K562 (cell line): Measurements from ENCODE around the gene SPATA25. TPM values are rescaled to one million over a fixed set of nuclear protein-coding genes. Genes with fewer than 3 reads are reported as not detected.
A peak's percentile ranks its signal among the peaks of the same experiment; 100 is the strongest.

Experiments
- ATAC-seq: fragments of 200-7000 bp; cut with Tn5 transposase; 3 replicates; pipeline ENCODE4 v1.9.1; 2020; ENCODE audit warnings: moderate library complexity
- BruUV-seq: library from RNA; stranded (reverse); fragments of 400-500 nt; replicated peaks from 2 replicates; lab custom pipeline; 2021; lab: Mats Ljungman, UMichigan
- CTCF ChIA-PET: fragments of 300-600 bp; formaldehyde crosslinking; extraction: SDS; loops from one replicate; lab custom pipeline; 2021; ENCODE audit warnings: low intra/inter-chr PET ratio; lab: Yijun Ruan, JAX
- POLR2A ChIA-PET: fragments of 300-600, 350-650 bp; sonication (Branson Sonifier 250); formaldehyde crosslinking; extraction: SDS; loops from one replicate; lab custom pipeline; 2021; ENCODE audit warnings: antibody characterized with exemption, inconsistent platforms; lab: Yijun Ruan, JAX
- DNase-seq, 4 experiments: peaks; one replicate each; pipeline versions ENCODE4 v3.0.0 to v3.0.0-alpha.2; 2011 to 2018; ENCODE audit warnings: low spot score in 3 of 4, mixed read lengths in 3 of 4; ENCODE audit errors: extremely low read depth in 1 of 4
- FAIRE-seq: peaks from 2 replicates; lab custom pipeline; 2011; peaks lifted over from hg19 to GRCh38; lab: Jason Lieb, UNC
- H2AFZ ChIP-seq: 2 replicates; pipeline ENCODE4 v1.6.0; 2011; ENCODE audit warnings: low read depth, low read length, control low read depth, inconsistent platforms
- H3K27ac ChIP-seq: fragments of 200-600 bp; 3 replicates; pipeline ENCODE4 v1.8.0; 2011; ENCODE audit warnings: low read depth, mild to moderate bottlenecking, control low read depth, inconsistent platforms, low read length, moderate library complexity, mixed read lengths; ENCODE audit errors: extremely low read depth
- H3K27me3 ChIP-seq, 2 experiments: fragments of 300-600 bp in 1 of 2; 2 replicates in 1 of 2; 3 replicates in 1 of 2; pipeline versions ENCODE4 v1.6.0 to v1.8.0; 2011; ENCODE audit warnings: inconsistent platforms in 2 of 2, low read length in 2 of 2, mild to moderate bottlenecking in 1 of 2, mixed read lengths in 1 of 2, moderate library complexity in 1 of 2; ENCODE audit not compliant: control insufficient read depth in 2 of 2, insufficient read depth in 2 of 2
- H3K36me3 ChIP-seq: fragments of 300-600 bp; 3 replicates; pipeline ENCODE4 v1.8.0; 2011; ENCODE audit warnings: mild to moderate bottlenecking, low read length, inconsistent platforms; ENCODE audit not compliant: control insufficient read depth, insufficient read depth
- H3K4me1 ChIP-seq, 2 experiments: fragments of 200-600 bp in 1 of 2; replicated peaks in 1 of 2; 2 replicates in 1 of 2; 3 replicates in 1 of 2; pipeline versions ENCODE4 v1.5.1 to v1.8.0; 2011; ENCODE audit warnings: inconsistent platforms in 2 of 2, low read length in 2 of 2, mild to moderate bottlenecking in 1 of 2, mixed read lengths in 1 of 2, moderate library complexity in 1 of 2; ENCODE audit not compliant: control insufficient read depth in 2 of 2, insufficient read depth in 2 of 2
- H3K4me2 ChIP-seq: 2 replicates; pipeline ENCODE4 v1.6.1; 2011; ENCODE audit warnings: low read length, control low read depth, inconsistent platforms, mixed read lengths; ENCODE audit not compliant: insufficient read depth
- H3K4me3 ChIP-seq: fragments of 200-600 bp; sonication (generic), shearing (Covaris generic); 2 replicates; pipeline ENCODE4 v1.5.1; 2016; ENCODE audit warnings: control low read depth, inconsistent platforms
- H3K79me2 ChIP-seq: fragments of 200-600 bp; 3 replicates; pipeline ENCODE4 v1.8.0; 2011; ENCODE audit warnings: low read length, inconsistent platforms; ENCODE audit not compliant: control insufficient read depth, insufficient read depth
- H3K9ac ChIP-seq, 2 experiments: 2 replicates each; pipeline versions ENCODE4 v1.6.0 to v1.6.1; 2011; ENCODE audit warnings: low read depth in 2 of 2, low read length in 2 of 2, control low read depth in 1 of 2, inconsistent platforms in 1 of 2, mild to moderate bottlenecking in 1 of 2, mixed read lengths in 1 of 2; ENCODE audit not compliant: insufficient read depth in 1 of 2
- H3K9me1 ChIP-seq: one replicate; pipeline ENCODE4 v1.6.0; 2011; ENCODE audit warnings: inconsistent platforms, mild to moderate bottlenecking, low read length, moderate library complexity; ENCODE audit not compliant: control insufficient read depth, insufficient read depth
- H3K9me3 ChIP-seq: replicated peaks from 2 replicates; pipeline ENCODE4 v1.5.1; 2011; ENCODE audit warnings: low read depth, low read length, inconsistent platforms; ENCODE audit not compliant: control insufficient read depth, insufficient read depth
- H4K20me1 ChIP-seq: replicated peaks from 2 replicates; pipeline ENCODE4 v1.6.1; 2011; ENCODE audit warnings: low read length, inconsistent platforms, mixed read lengths; ENCODE audit not compliant: control insufficient read depth, insufficient read depth
- CCNT2 ChIP-seq: IDR thresholded peaks from 2 replicates; pipeline ENCODE4 v1.6.1; 2011; ENCODE audit warnings: borderline replicate concordance, low read depth, mild to moderate bottlenecking, moderate library complexity, mixed read lengths, low read length; ENCODE audit not compliant: insufficient read length; ENCODE audit errors: extremely low read depth
- FOXJ2 ChIP-seq: fragments of 200-800 bp; sonication (Bioruptor generic); IDR thresholded peaks from 2 replicates; pipeline ENCODE4 v1.6.1; 2016; ENCODE audit warnings: missing genetic modification characterization, missing compliant biosample characterization
- KAT2B ChIP-seq: IDR thresholded peaks from one replicate; pipeline ENCODE4 v1.6.1; 2012; ENCODE audit warnings: low read depth, mild to moderate bottlenecking, control low read depth, inconsistent platforms, low read length, moderate library complexity
- POLR2G ChIP-seq: fragments of 200-400 bp; formaldehyde crosslinking; IDR thresholded peaks from 2 replicates; pipeline ENCODE4 v1.6.1; 2017; ENCODE audit warnings: low read depth, mild to moderate bottlenecking, antibody characterized with exemption, low read length, moderate library complexity
- RBFOX2 ChIP-seq: fragments of 200-400 bp; formaldehyde crosslinking; IDR thresholded peaks from 2 replicates; pipeline ENCODE4 v1.6.1; 2017; ENCODE audit warnings: low read depth, mild to moderate bottlenecking, low read length, moderate library complexity
- RNF2 ChIP-seq: sonication (generic); IDR thresholded peaks from 2 replicates; pipeline ENCODE4 v1.6.1; 2016
- ZNF511 ChIP-seq: sonication (generic); formaldehyde crosslinking; IDR thresholded peaks from 2 replicates; pipeline ENCODE4 v1.8.0; 2022; ENCODE audit warnings: mild to moderate bottlenecking, missing genetic modification reagents
- WGBS: fragments of 100-300 bp; shearing (Covaris generic); methylation state at CpG from one replicate; pipeline ENCODE4 v1.1.6; 2016; ENCODE audit warnings: low coverage, mixed read lengths; ENCODE audit not compliant: insufficient coverage; ENCODE audit errors: missing lambda C conversion rate; 5-methylcytosine and 5-hydroxymethylcytosine counted together
- in situ Hi-C: fragments of 300-500 bp; cut with MboI; formaldehyde crosslinking; loops from 4 replicates; pipeline ENCODE4 v1.15.0; 2018; ENCODE audit warnings: inconsistent platforms, mixed read lengths
- intact Hi-C: fragments of 100-400 bp; cut with micrococcal nuclease; formaldehyde crosslinking; loops from 2 replicates; pipeline ENCODE4 v1.14.2; 2022
- polyA plus RNA-seq, 8 experiments: library from polyadenylated mRNA; depleted of rRNA in 4 of 8; stranded (reverse) in 5 of 8; unstranded in 3 of 8; fragments of >200 nt; fragmentation: Nextera tagmentation in 2 of 8; fragmentation: Illumina TruSeq in 1 of 8; extraction: Ambion mirVana in 2 of 8; extraction: Trizol in 1 of 8; gene quantifications; 2 replicates each; pipeline versions ENCODE4 v1.2.1 to v1.2.3, GENCODE V29; 2011 to 2014; ENCODE audit warnings: inconsistent platforms in 1 of 8, missing spikeins in 1 of 8
- total RNA-seq, 7 experiments: library from RNA; depleted of rRNA in 6 of 7; stranded (reverse); fragments of >200 nt in 6 of 7; fragmentation: Illumina TruSeq in 2 of 7; extraction: Trizol in 2 of 7; gene quantifications; 2 replicates each; pipeline versions ENCODE4 v1.2.1 to v1.2.3, GENCODE V29; 2011 to 2021; ENCODE audit warnings: low replicate concordance in 1 of 7
- TF ChIP-seq, protein P1 (sequence below): sonication (generic); formaldehyde crosslinking; IDR thresholded peaks from 2 replicates; pipeline ENCODE4 v1.8.0; 2023; ENCODE audit warnings: mild to moderate bottlenecking, missing genetic modification reagents

SPATA25 gene
- total and polyA plus RNA-seq, 9 of the 15 experiments (the other 6 are each of a cell fraction or from before 2014, with no cell fraction given): 0.21 to 0.95 (median 0.53) TPM; not detected in 3

- H3K4me3 ChIP-seq: no peak overlapping the region
- no peaks in the 10 kb centered on the region for H3K79me2 ChIP-seq
- no peak for ATAC-seq
- intact Hi-C loops: no loop called here
- H4K20me1 ChIP-seq: no peaks in the 10 kb centered on the region
- no peaks in the 10 kb centered on the region for H3K9me1 ChIP-seq
- DNase-seq: no peak
- FAIRE-seq: no peak
- no peaks in the 10 kb centered on the region for H3K9me3 ChIP-seq
- H3K27me3 ChIP-seq: no peaks in the 10 kb centered on the region
- no peak overlapping the region for H2AFZ ChIP-seq
- peak overlapping the region in 1 of 2 experiments; percentile 38; a peak in 2 of 4 replicates for H3K9ac ChIP-seq
- no peak overlapping the region for H3K27ac ChIP-seq
- CTCF ChIA-PET: no interaction called here
- peaks cover 55% of the 10 kb centered on the region; the same call in 2 of the 3 replicates for H3K36me3 ChIP-seq
- WGBS: 94% methylated on average over 7 of the region's 7 CpGs
- H3K4me2 ChIP-seq: no peak overlapping the region
- BruUV-seq: no TSS peak
- in situ Hi-C loops: no loop called here
- POLR2A ChIA-PET: interaction anchor here (0.6 to 1.8 kb wide), 3 partner anchors 10 to 604 kb away, joined by 4 to 6 read pairs (median 6); no protein-coding TSS in a partner anchor
- TF ChIP-seq ZNF511 (no peak), RNF2 (no peak), KAT2B (no peak), POLR2G (0 out of 2 replicates have a peak, but pooled peaks have one; percentile 24), RBFOX2 (peak; percentile 30; the same call in 1 of the 2 replicates), FOXJ2 (tag) (no peak), CCNT2 (no peak)
- TF ChIP-seq, protein P1, sequence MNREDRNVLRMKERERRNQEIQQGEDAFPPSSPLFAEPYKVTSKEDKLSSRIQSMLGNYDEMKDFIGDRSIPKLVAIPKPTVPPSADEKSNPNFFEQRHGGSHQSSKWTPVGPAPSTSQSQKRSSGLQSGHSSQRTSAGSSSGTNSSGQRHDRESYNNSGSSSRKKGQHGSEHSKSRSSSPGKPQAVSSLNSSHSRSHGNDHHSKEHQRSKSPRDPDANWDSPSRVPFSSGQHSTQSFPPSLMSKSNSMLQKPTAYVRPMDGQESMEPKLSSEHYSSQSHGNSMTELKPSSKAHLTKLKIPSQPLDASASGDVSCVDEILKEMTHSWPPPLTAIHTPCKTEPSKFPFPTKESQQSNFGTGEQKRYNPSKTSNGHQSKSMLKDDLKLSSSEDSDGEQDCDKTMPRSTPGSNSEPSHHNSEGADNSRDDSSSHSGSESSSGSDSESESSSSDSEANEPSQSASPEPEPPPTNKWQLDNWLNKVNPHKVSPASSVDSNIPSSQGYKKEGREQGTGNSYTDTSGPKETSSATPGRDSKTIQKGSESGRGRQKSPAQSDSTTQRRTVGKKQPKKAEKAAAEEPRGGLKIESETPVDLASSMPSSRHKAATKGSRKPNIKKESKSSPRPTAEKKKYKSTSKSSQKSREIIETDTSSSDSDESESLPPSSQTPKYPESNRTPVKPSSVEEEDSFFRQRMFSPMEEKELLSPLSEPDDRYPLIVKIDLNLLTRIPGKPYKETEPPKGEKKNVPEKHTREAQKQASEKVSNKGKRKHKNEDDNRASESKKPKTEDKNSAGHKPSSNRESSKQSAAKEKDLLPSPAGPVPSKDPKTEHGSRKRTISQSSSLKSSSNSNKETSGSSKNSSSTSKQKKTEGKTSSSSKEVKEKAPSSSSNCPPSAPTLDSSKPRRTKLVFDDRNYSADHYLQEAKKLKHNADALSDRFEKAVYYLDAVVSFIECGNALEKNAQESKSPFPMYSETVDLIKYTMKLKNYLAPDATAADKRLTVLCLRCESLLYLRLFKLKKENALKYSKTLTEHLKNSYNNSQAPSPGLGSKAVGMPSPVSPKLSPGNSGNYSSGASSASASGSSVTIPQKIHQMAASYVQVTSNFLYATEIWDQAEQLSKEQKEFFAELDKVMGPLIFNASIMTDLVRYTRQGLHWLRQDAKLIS (CRISPR knock-in tag): no peak
- peaks cover 0 to 11% of the 10 kb centered on the region in 2 experiments; a peak in 2 of 5 replicates for H3K4me1 ChIP-seq
These were observed 10.3 kb upstream of the SPATA25 start for GRCh38 chr20:45897692-45898091.
